Body of pancreas (tissue), 4 donors: ENCODE results near the gene NEK10.
"Not testable (repeated sequence)": the region's sequence is repeated elsewhere in the genome, so short reads cannot be mapped to it uniquely, and the experiment has no call there.

Experiments used
- CTCF ChIP-seq, 7 experiments: fragments of 450-650 bp in 4 of 7; fragments of 200-600 bp in 3 of 7; sonication (generic) in 3 of 7; IDR thresholded peaks; one replicate each; pipeline ENCODE4 v1.5.1; 2016 to 2019; ENCODE audit warnings: antibody characterized with exemption in 7 of 7
- POLR2A ChIP-seq, 3 donors: fragments of 450-650 bp; IDR thresholded peaks; one replicate each; pipeline ENCODE4 v1.6.1; 2016; ENCODE audit warnings: antibody characterized with exemption in 3 of 3, mild to moderate bottlenecking in 2 of 3

- TF ChIP-seq POLR2A, CTCF (IDR thresholded peaks at IDR 0.05): not testable (repeated sequence)
These were observed 82.7 kb downstream of the NEK10 start for GRCh38 chr3:27286467-27286866.
